Lower leg skin (tissue), 3 donors: ENCODE results near the gene DLG2.

Source experiments
- CTCF ChIP-seq, 3 donors: fragments of 450-650 bp; IDR thresholded peaks; one replicate each; pipeline ENCODE4 v1.5.1; 2016; ENCODE audit warnings: antibody characterized with exemption in 3 of 3, mild to moderate bottlenecking in 3 of 3, moderate library complexity in 2 of 3
- POLR2A ChIP-seq, 2 donors: fragments of 450-650 bp; IDR thresholded peaks; one replicate each; pipeline ENCODE4 v1.6.1; 2016 to 2017; ENCODE audit warnings: antibody characterized with exemption in 2 of 2, mild to moderate bottlenecking in 1 of 2, moderate library complexity in 1 of 2

- no peak for TF ChIP-seq CTCF (IDR thresholded peaks at IDR 0.05)
- no peak for TF ChIP-seq POLR2A (IDR thresholded peaks at IDR 0.05)
These were observed 761.9 kb downstream of the DLG2 start for GRCh38 chr11:84865257-84865656.
